Breast epithelium (tissue), 4 donors: ENCODE measurements around the gene TMEM38A. TPM values are rescaled to one million over a fixed set of nuclear protein-coding genes. Genes with fewer than 3 reads are reported as not detected.

Experiments
- DNase-seq, 2 donors: peaks; one replicate each; pipeline ENCODE4 v3.0.0-alpha.2; 2019; ENCODE audit warnings: low spot score in 2 of 2
- H3K27ac ChIP-seq, 2 donors: fragments of 200-600 bp; sonication (generic) in 1 of 2; one replicate each; pipeline ENCODE4 v1.5.1; 2016 to 2019; ENCODE audit warnings: mild to moderate bottlenecking in 1 of 2
- H3K27me3 ChIP-seq, 2 donors: fragments of 200-600 bp; sonication (generic) in 1 of 2; one replicate each; pipeline versions ENCODE4 v1.5.1 to v1.6.0; 2017 to 2019; ENCODE audit warnings: control low read depth in 1 of 2, mild to moderate bottlenecking in 1 of 2
- H3K36me3 ChIP-seq: fragments of 200-600 bp; one replicate; pipeline ENCODE4 v1.5.1; 2019
- H3K4me1 ChIP-seq, 2 donors: fragments of 200-600 bp; sonication (generic); one replicate each; pipeline ENCODE4 v1.5.1; 2016 to 2019; ENCODE audit warnings: control low read depth in 1 of 2
- H3K4me3 ChIP-seq, 3 donors: fragments of 200-600 bp; sonication (generic); 1 replicate in 2 of 3; 2 replicates in 1 of 3; pipeline ENCODE4 v1.5.1; 2016 to 2019; ENCODE audit warnings: mild to moderate bottlenecking in 3 of 3, moderate library complexity in 2 of 3
- H3K9me3 ChIP-seq, 2 donors: fragments of 200-600 bp; sonication (generic) in 1 of 2; one replicate each; pipeline ENCODE4 v1.5.1; 2016 to 2019; ENCODE audit warnings: control low read depth in 1 of 2
- POLR2A ChIP-seq: fragments of 450-650 bp; IDR thresholded peaks from one replicate; pipeline ENCODE4 v1.6.1; 2016; ENCODE audit warnings: antibody characterized with exemption, mild to moderate bottlenecking, moderate library complexity
- POLR2AphosphoS5 ChIP-seq, 3 donors: sonication (generic); formaldehyde crosslinking; IDR thresholded peaks; one replicate each; pipeline ENCODE4 v1.6.1; 2017; ENCODE audit warnings: antibody characterized with exemption in 3 of 3
- intact Hi-C: fragments of 100-400 bp; cut with DNase I; formaldehyde crosslinking; loops from one replicate; pipeline ENCODE4 v1.15.1; 2023; ENCODE audit warnings: low total_unique reads
- total RNA-seq, 3 donors: library from RNA; depleted of rRNA; stranded (reverse); fragments of >200 nt; gene quantifications; one replicate each; pipeline ENCODE4 v1.1.0, GENCODE V29; 2016
- TF ChIP-seq, protein P1 (sequence below), 3 donors: fragments of 450-650 bp; IDR thresholded peaks; one replicate each; pipeline ENCODE4 v1.5.1; 2016 to 2017; ENCODE audit warnings: antibody characterized with exemption in 3 of 3, mild to moderate bottlenecking in 3 of 3, moderate library complexity in 3 of 3

The TMEM38A gene
- total RNA-seq, 3 donors from 2014 or later = 2.9 to 5.0 (median 3.1) TPM

DNA sequence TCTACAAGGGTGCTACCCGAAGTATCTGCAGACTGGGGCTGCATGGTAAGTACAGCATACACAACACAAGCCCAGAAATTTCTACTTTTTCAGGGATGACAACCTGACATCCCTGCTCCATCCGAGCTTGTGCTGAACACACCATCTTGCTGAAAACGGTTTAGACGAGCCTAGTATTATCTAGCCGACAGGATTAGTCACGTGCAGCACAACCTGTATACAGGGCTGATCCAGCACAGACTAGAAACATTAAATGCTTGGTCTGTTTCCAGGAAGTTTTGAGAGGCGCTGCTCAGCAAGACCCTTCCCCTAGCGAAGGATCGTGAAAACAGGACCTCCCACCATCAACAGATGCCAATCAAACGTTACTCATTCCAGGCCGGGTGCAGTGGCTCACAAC is 5.2 kb upstream of the TMEM38A start:
- no peaks in the 10 kb centered on the region for H3K9me3 ChIP-seq
- no peak overlapping the region for H3K4me3 ChIP-seq
- H3K27ac ChIP-seq = no peak overlapping the region
- intact Hi-C loops = no loop called here
- peaks cover 6% of the 10 kb centered on the region for H3K36me3 ChIP-seq
- H3K27me3 ChIP-seq = no peaks in the 10 kb centered on the region
- no peak for DNase-seq
- peaks cover 0 to 9% of the 10 kb centered on the region in 2 donors for H3K4me1 ChIP-seq
- TF ChIP-seq POLR2A (no peak), POLR2AphosphoS5 (IDR thresholded peaks at IDR 0.05) (no peak)
- TF ChIP-seq, protein P1, sequence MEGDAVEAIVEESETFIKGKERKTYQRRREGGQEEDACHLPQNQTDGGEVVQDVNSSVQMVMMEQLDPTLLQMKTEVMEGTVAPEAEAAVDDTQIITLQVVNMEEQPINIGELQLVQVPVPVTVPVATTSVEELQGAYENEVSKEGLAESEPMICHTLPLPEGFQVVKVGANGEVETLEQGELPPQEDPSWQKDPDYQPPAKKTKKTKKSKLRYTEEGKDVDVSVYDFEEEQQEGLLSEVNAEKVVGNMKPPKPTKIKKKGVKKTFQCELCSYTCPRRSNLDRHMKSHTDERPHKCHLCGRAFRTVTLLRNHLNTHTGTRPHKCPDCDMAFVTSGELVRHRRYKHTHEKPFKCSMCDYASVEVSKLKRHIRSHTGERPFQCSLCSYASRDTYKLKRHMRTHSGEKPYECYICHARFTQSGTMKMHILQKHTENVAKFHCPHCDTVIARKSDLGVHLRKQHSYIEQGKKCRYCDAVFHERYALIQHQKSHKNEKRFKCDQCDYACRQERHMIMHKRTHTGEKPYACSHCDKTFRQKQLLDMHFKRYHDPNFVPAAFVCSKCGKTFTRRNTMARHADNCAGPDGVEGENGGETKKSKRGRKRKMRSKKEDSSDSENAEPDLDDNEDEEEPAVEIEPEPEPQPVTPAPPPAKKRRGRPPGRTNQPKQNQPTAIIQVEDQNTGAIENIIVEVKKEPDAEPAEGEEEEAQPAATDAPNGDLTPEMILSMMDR (IDR thresholded peaks at IDR 0.05) = no peak

DNA sequence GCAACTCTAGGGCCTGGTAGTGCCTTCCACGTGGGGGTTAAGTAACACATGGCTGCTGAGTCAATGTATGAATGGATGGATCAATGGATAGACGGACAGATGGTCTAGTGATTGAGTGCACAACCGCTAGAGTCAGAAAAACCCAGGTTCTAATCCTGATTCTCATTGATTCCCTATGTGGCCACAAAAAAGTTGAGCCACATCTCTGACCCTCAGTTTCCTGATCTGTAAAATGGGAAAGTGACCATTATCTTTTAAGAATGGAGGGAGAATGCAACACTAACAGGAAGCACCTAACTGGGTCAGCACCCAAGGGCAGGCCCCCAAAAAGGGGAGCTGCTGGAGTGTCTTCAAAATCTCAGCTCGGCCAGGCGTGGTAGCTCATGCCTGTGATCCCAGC is 3.6 kb upstream of the TMEM38A start:
- Histone ChIP-seq H3K36me3 (no peaks in the 10 kb centered on the region), H3K9me3 (no peaks in the 10 kb centered on the region), H3K4me3 (no peak overlapping the region), H3K27ac (no peak overlapping the region), H3K4me1 (peaks cover 0 to 9% of the 10 kb centered on the region in 2 donors), H3K27me3 (no peaks in the 10 kb centered on the region)
- TF ChIP-seq POLR2AphosphoS5 (IDR thresholded peaks at IDR 0.05) (no peak), POLR2A (no peak)
- TF ChIP-seq, protein P1 (IDR thresholded peaks at IDR 0.05) = no peak
- intact Hi-C loops = no loop called here
- DNase-seq = no peak

DNA sequence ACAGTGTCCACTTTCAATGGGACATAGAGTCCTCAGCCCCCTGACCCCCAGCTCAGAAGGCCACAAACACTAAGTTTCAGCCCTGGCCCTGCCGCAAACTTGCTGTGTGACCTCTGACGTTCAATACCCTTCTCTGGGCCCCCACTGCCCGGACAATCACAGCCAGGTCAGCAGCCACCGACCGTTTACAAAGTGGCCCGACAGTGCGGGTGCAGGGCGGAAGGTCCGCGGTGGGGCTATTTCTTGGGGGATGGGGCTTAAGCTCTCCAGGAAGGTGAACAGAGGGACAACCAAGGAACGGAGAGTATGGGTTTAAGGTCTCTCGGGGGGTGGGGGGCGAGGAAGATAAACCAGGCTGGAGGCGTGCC is 1.5 kb upstream of the TMEM38A start:
- no peaks in the 10 kb centered on the region for H3K9me3 ChIP-seq
- intact Hi-C loops = no loop called here
- H3K36me3 ChIP-seq = no peaks in the 10 kb centered on the region
- H3K4me3 ChIP-seq = peak overlapping the region; percentile 70 to 90 (median 73)
- peak overlapping the region; percentile 84 to 95 for H3K27ac ChIP-seq
- DNase-seq = peak in 1 of 2 donors; percentile 18
- TF ChIP-seq POLR2A (no peak), POLR2AphosphoS5 (IDR thresholded peaks at IDR 0.05) (no peak)
- TF ChIP-seq, protein P1 (IDR thresholded peaks at IDR 0.05) = no peak
- H3K4me1 ChIP-seq = peaks cover 0 to 9% of the 10 kb centered on the region in 2 donors
- H3K27me3 ChIP-seq = no peaks in the 10 kb centered on the region

DNA sequence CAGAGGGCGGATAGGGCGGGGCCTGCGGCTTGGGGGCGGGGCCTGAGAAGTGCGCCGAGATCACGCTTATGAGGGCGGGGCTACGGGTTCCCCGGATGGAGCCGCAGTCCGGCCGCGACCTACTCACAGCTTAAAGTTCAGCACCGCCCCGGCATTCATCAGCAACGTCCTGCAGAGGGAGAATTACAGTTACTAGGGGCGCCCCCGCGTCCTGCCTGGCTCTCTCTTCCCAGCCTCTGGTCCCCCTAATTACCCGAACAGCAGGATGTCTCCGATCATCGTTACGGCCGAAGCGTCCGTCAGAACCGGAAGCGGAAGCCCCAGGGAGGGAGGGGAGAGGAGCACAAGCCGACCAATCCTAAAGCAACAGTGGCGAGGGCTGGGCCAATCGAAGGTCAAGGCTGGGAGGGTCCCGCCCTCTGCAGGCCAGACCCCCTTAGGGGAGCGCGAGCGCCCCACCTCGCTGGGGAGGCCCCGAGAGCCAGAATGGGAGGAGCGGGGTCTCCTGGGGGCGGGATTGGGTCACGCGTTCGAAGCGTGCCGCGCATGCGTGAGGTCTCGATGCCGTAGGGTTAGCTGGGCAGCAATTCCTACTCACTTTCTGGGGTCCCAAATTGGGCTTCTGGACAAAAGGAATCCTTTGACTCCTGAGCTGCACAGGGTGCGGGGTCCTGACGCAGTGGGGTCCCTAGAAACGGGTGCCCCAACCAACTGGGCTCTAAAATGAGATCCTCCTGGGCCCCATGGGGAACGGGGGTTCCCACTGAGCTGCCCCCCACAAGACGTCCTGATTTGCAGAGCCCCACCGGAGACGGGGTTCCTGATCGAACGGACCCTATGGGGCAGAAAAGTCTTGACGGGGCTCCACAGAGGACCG is 869 bp upstream of the TMEM38A start, which contains the start of gene SMIM7:
TSS of gene SMIM7 (minus strand) at position 313 of the 877 bp plus-strand sequence. CDS start at position 279, 34 bp downstream.
- H3K36me3 ChIP-seq = no peaks in the 10 kb centered on the region
- H3K9me3 ChIP-seq = no peaks in the 10 kb centered on the region
- DNase-seq = peak; percentile 98
- peak within 1 kb of the TSS; percentile 70 to 90 (median 73) for H3K4me3 ChIP-seq
- peak within 1 kb of the TSS; percentile 84 to 95 for H3K27ac ChIP-seq
- TF ChIP-seq, protein P1 (IDR thresholded peaks at IDR 0.05) = peak in 2 of 3 donors; percentile 15 to 20
- TF ChIP-seq POLR2AphosphoS5 (IDR thresholded peaks at IDR 0.05) = peak; percentile 97 to 99 (median 98)
- TF ChIP-seq POLR2A = peak; percentile 95
- H3K4me1 ChIP-seq = peaks cover 0 to 9% of the 10 kb centered on the region in 2 donors
- H3K27me3 ChIP-seq = no peaks in the 10 kb centered on the region
- intact Hi-C loops = loop anchor here (5.0 kb wide), 2 partner anchors 1622 to 1637 kb away; partner anchors contain the start of gene JUND
